Measurements from ENCODE around the gene PPFIA1.

Gene PPFIA1

DNA sequence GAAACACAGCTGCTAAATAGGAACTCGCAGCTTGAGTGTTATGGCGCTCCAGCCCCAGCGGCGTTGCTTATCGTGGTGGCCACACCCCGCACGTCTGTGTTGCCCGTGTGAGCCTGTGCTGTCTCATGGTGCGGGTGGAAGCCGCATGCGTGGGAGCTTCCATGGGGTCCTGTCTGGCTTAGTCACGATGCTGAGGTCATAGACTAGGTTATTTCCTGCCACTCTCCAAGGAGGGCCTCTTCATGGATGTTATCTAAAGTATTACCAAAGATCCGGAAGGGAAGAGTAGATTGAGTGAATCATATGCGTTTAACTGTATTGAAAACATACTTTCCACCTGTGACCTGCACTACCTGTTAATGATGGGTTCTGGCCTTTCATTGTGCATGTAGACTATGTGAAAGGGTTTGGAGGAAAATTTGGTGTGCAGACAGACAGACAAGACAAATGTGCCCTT is 149.5 kb downstream of the PPFIA1 start:
- TF ChIP-seq, protein P1, sequence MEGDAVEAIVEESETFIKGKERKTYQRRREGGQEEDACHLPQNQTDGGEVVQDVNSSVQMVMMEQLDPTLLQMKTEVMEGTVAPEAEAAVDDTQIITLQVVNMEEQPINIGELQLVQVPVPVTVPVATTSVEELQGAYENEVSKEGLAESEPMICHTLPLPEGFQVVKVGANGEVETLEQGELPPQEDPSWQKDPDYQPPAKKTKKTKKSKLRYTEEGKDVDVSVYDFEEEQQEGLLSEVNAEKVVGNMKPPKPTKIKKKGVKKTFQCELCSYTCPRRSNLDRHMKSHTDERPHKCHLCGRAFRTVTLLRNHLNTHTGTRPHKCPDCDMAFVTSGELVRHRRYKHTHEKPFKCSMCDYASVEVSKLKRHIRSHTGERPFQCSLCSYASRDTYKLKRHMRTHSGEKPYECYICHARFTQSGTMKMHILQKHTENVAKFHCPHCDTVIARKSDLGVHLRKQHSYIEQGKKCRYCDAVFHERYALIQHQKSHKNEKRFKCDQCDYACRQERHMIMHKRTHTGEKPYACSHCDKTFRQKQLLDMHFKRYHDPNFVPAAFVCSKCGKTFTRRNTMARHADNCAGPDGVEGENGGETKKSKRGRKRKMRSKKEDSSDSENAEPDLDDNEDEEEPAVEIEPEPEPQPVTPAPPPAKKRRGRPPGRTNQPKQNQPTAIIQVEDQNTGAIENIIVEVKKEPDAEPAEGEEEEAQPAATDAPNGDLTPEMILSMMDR (IDR thresholded peaks at IDR 0.05; ENCODE audit: insufficient read depth, low read length) = no peak
- TF ChIP-seq POLR2AphosphoS5 (IDR thresholded peaks at IDR 0.05; ENCODE audit: low read depth) = no peak
- TF ChIP-seq, protein P2, sequence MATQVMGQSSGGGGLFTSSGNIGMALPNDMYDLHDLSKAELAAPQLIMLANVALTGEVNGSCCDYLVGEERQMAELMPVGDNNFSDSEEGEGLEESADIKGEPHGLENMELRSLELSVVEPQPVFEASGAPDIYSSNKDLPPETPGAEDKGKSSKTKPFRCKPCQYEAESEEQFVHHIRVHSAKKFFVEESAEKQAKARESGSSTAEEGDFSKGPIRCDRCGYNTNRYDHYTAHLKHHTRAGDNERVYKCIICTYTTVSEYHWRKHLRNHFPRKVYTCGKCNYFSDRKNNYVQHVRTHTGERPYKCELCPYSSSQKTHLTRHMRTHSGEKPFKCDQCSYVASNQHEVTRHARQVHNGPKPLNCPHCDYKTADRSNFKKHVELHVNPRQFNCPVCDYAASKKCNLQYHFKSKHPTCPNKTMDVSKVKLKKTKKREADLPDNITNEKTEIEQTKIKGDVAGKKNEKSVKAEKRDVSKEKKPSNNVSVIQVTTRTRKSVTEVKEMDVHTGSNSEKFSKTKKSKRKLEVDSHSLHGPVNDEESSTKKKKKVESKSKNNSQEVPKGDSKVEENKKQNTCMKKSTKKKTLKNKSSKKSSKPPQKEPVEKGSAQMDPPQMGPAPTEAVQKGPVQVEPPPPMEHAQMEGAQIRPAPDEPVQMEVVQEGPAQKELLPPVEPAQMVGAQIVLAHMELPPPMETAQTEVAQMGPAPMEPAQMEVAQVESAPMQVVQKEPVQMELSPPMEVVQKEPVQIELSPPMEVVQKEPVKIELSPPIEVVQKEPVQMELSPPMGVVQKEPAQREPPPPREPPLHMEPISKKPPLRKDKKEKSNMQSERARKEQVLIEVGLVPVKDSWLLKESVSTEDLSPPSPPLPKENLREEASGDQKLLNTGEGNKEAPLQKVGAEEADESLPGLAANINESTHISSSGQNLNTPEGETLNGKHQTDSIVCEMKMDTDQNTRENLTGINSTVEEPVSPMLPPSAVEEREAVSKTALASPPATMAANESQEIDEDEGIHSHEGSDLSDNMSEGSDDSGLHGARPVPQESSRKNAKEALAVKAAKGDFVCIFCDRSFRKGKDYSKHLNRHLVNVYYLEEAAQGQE (IDR thresholded peaks at IDR 0.05; ENCODE audit: insufficient replicate concordance, low read depth) = no peak
- DNase-seq (ENCODE audit: low read depth in 1 of 2, low spot score in 1 of 2) = no peak
- no peak overlapping the region for H3K27ac ChIP-seq (replicated peaks)
- H3K27me3 ChIP-seq (ENCODE audit: insufficient read depth, poor library complexity, severe bottlenecking) = peaks cover 25% of the 10 kb centered on the region
- no peak overlapping the region for H3K4me3 ChIP-seq (replicated peaks; ENCODE audit: insufficient read depth, low read length)

DNA sequence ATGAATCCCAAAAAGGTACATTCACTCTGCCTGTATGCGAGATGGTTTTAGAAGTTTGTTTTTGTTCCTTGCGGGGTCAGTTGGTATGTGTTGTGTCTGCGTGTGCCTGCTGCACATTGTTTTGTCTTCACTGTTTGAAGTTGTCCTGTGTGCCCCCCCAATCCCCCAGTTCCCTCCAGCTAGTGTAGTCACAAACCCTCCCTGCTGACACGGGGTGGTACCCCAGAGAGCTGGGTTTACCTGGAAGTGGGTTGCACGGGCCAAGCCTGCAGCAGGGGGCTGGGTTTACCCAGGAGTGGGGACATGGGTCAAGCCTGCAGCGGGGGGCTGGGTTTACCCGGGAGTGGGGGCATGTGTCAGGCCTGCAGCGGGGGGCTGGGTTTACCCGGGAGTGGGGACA is 150.0 kb downstream of the PPFIA1 start:
- Histone ChIP-seq H3K27me3 (ENCODE audit: insufficient read depth, poor library complexity, severe bottlenecking) (peaks cover 26% of the 10 kb centered on the region), H3K27ac (replicated peaks) (no peak overlapping the region), H3K4me3 (replicated peaks; ENCODE audit: insufficient read depth, low read length) (no peak overlapping the region)
- no peak for DNase-seq (ENCODE audit: low read depth in 1 of 2, low spot score in 1 of 2)
- TF ChIP-seq SPI1 (IDR thresholded peaks at IDR 0.05; ENCODE audit: borderline replicate concordance, low read depth) (no peak), POLR2AphosphoS5 (IDR thresholded peaks at IDR 0.05; ENCODE audit: low read depth) (no peak), GABPA (IDR thresholded peaks at IDR 0.05; ENCODE audit: low read depth) (no peak)
- TF ChIP-seq, protein P2 (IDR thresholded peaks at IDR 0.05; ENCODE audit: insufficient replicate concordance, low read depth) = no peak
- TF ChIP-seq, protein P1 (IDR thresholded peaks at IDR 0.05; ENCODE audit: insufficient read depth, low read length) = no peak

DNA sequence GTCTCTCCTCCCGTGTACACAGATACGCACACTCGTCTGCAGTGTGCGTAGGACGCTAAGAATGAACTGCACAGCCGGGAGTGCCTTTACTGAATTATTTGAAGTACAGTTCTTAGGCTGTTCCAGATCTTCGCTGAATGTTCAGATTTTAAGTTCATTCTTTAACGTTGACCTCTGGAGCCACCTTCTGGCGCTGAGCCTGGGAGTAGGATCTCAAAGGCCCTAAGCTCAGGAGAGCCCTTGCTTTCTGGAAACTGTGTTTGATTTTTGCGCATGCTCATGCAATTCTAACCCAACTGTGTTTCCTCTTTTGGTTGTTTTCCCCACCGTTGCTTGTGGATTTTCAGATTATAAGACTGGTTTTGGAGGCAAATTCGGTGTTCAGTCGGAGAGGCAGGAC is 150.6 kb downstream of the PPFIA1 start:
- TF ChIP-seq, protein P1 (IDR thresholded peaks at IDR 0.05; ENCODE audit: insufficient read depth, low read length) = no peak
- TF ChIP-seq, protein P2 (IDR thresholded peaks at IDR 0.05; ENCODE audit: insufficient replicate concordance, low read depth) = no peak
- no peak for TF ChIP-seq SPI1 (IDR thresholded peaks at IDR 0.05; ENCODE audit: borderline replicate concordance, low read depth)
- no peak overlapping the region for H3K4me3 ChIP-seq (replicated peaks; ENCODE audit: insufficient read depth, low read length)
- no peak overlapping the region for H3K27ac ChIP-seq (replicated peaks)
- peak in 1 of 2 experiments; percentile 55 for DNase-seq (ENCODE audit: low read depth in 1 of 2, low spot score in 1 of 2)
- H3K27me3 ChIP-seq (ENCODE audit: insufficient read depth, poor library complexity, severe bottlenecking) = peaks cover 29% of the 10 kb centered on the region

Data from HL-60 (cell line).